ENCODE data around the gene ZNF260. TPM values are rescaled to one million over a fixed set of nuclear protein-coding genes. Genes with fewer than 3 reads are reported as not detected.

The ZNF260 gene
- total and polyA plus RNA-seq, 2 of the 13 experiments (the other 11 are each of a cell fraction or from before 2014, with no cell fraction given): 2.8 to 10.5 TPM

- 0 out of 2 replicates have a peak, but pooled peaks have one; percentile 12 for TF ChIP-seq ZNF318 (CRISPR knock-in tag; IDR thresholded peaks at IDR 0.05)
- TF ChIP-seq ZNF296 (CRISPR knock-in tag; conservative IDR thresholded peaks at IDR 0.05): 0 out of 2 replicates have a peak, but pooled peaks have one; percentile 10
- 0 out of 2 replicates have a peak, but pooled peaks have one; percentile 34 for TF ChIP-seq JUNB (CRISPR knock-in tag; IDR thresholded peaks at IDR 0.05; ENCODE audit: borderline replicate concordance)
- no peak for TF ChIP-seq ZBTB46 (CRISPR knock-in tag; IDR thresholded peaks at IDR 0.05; ENCODE audit: borderline replicate concordance)
- TF ChIP-seq BCLAF1 (IDR thresholded peaks at IDR 0.05): no peak
- TF ChIP-seq ZFP37 (CRISPR knock-in tag; IDR thresholded peaks at IDR 0.05; ENCODE audit: borderline replicate concordance): peak; percentile 56; the same call in 1 of the 2 replicates
- peak; percentile 48; the same call in 1 of the 2 replicates for TF ChIP-seq BORCS8-MEF2B (CRISPR knock-in tag; IDR thresholded peaks at IDR 0.05)
- 0 out of 2 replicates have a peak, but pooled peaks have one; percentile 2 for TF ChIP-seq ZNF441 (CRISPR knock-in tag; IDR thresholded peaks at IDR 0.05; ENCODE audit: borderline replicate concordance)
Observed at GRCh38 chr19:36528921-36529518, 949 bp upstream of the ZNF260 start (continued).

Measured in HepG2 (cell line).